Endothelial cell (in vitro differentiated cells): ENCODE measurements around the gene PXYLP1. TPM values are rescaled to one million over a fixed set of nuclear protein-coding genes. Genes with fewer than 3 reads are reported as not detected.

Experiments used
- DNase-seq: peaks from one replicate; pipeline ENCODE4 v3.0.0; 2021; ENCODE audit warnings: low spot score
- H3K27ac Mint-ChIP-seq: one replicate; pipeline ENCODE4 v1.8.0; 2021; ENCODE audit warnings: mixed read lengths, inconsistent platforms; ENCODE audit not compliant: unreplicated experiment
- H3K27me3 Mint-ChIP-seq: one replicate; pipeline ENCODE4 v1.8.0; 2021; ENCODE audit warnings: mild to moderate bottlenecking, moderate library complexity, mixed read lengths, inconsistent platforms; ENCODE audit not compliant: unreplicated experiment
- H3K36me3 Mint-ChIP-seq: one replicate; pipeline ENCODE4 v1.8.0; 2021; ENCODE audit warnings: mild to moderate bottlenecking, low read depth, mixed read lengths, inconsistent platforms; ENCODE audit not compliant: unreplicated experiment
- H3K4me1 Mint-ChIP-seq: one replicate; pipeline ENCODE4 v1.8.0; 2021; ENCODE audit warnings: mild to moderate bottlenecking, mixed read lengths, inconsistent platforms; ENCODE audit not compliant: unreplicated experiment
- H3K4me3 Mint-ChIP-seq: one replicate; pipeline ENCODE4 v1.8.0; 2021; ENCODE audit warnings: mild to moderate bottlenecking, mixed read lengths, inconsistent platforms; ENCODE audit not compliant: unreplicated experiment
- H3K9me3 Mint-ChIP-seq: one replicate; pipeline ENCODE4 v1.8.0; 2021; ENCODE audit warnings: mixed read lengths, inconsistent platforms; ENCODE audit not compliant: unreplicated experiment
- total RNA-seq: library from RNA; stranded (reverse); fragmentation: NEBNext Ultra II Directional; extraction: Animal tissue kit (Norgen Biotek cat#: 25700); gene quantifications from one replicate; pipeline ENCODE4 v1.2.1, GENCODE V29; 2021; ENCODE audit not compliant: unreplicated experiment
- TF ChIP-seq, protein P1 (sequence below): fragments of 200-600 bp; sonication (generic); IDR thresholded peaks from one replicate; pipeline ENCODE4 v1.5.0; 2021; ENCODE audit warnings: antibody characterized with exemption; ENCODE audit not compliant: unreplicated experiment

Gene PXYLP1
- total RNA-seq, 1 donor from 2014 or later = 4.4 TPM

DNA sequence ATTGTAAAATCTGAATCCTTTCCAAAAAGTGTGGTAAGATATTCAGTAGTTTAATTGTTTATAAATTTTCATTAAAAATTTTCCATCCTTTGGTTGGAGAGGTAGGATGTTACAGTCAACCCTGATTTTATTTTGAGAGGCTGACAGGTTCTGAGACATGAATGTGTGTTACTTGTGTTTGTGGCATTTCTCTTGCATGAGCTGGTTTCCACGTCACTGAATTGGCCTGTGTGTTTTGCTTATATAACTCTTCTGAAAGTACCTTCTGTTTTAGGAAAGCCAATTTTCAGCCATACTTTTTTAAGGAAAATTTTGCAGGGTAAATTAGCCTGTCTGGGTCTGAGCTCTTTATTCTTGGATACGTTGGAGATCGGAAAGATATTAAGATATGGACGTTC lies 30.7 kb downstream of the PXYLP1 start:
- Mint-ChIP-seq H3K36me3 (no peaks in the 10 kb centered on the region), H3K9me3 (no peaks in the 10 kb centered on the region), H3K4me3 (no peak overlapping the region), H3K4me1 (peaks cover 22% of the 10 kb centered on the region), H3K27me3 (peaks cover 5% of the 10 kb centered on the region), H3K27ac (no peak overlapping the region)
- no peak for DNase-seq
- TF ChIP-seq, protein P1, sequence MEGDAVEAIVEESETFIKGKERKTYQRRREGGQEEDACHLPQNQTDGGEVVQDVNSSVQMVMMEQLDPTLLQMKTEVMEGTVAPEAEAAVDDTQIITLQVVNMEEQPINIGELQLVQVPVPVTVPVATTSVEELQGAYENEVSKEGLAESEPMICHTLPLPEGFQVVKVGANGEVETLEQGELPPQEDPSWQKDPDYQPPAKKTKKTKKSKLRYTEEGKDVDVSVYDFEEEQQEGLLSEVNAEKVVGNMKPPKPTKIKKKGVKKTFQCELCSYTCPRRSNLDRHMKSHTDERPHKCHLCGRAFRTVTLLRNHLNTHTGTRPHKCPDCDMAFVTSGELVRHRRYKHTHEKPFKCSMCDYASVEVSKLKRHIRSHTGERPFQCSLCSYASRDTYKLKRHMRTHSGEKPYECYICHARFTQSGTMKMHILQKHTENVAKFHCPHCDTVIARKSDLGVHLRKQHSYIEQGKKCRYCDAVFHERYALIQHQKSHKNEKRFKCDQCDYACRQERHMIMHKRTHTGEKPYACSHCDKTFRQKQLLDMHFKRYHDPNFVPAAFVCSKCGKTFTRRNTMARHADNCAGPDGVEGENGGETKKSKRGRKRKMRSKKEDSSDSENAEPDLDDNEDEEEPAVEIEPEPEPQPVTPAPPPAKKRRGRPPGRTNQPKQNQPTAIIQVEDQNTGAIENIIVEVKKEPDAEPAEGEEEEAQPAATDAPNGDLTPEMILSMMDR = no peak

DNA sequence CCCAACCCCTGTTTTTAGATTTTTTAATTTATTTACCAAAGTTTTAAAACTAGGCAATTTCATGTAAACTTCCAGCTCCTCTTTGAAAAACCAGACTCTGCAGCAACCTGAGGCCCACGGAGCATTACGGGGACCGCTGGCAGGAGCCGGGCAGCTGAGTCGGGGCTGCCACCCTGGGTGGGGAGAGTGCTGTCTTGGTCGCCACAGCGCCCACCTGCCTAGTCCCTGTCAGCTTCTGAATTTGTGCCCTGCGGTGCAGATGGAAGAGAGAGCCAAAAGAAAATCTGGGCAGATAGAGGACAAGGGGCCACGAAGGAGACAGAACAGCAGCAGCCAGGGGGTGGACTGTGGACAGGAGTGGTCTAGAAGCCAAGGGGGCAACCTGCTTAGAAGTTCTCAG lies 34.6 kb downstream of the PXYLP1 start:
- Mint-ChIP-seq H3K4me1 (peaks cover 24% of the 10 kb centered on the region), H3K36me3 (no peaks in the 10 kb centered on the region), H3K27me3 (peaks cover 5% of the 10 kb centered on the region), H3K4me3 (no peak overlapping the region), H3K9me3 (no peaks in the 10 kb centered on the region), H3K27ac (no peak overlapping the region)
- TF ChIP-seq, protein P1 = no peak
- no peak for DNase-seq

DNA sequence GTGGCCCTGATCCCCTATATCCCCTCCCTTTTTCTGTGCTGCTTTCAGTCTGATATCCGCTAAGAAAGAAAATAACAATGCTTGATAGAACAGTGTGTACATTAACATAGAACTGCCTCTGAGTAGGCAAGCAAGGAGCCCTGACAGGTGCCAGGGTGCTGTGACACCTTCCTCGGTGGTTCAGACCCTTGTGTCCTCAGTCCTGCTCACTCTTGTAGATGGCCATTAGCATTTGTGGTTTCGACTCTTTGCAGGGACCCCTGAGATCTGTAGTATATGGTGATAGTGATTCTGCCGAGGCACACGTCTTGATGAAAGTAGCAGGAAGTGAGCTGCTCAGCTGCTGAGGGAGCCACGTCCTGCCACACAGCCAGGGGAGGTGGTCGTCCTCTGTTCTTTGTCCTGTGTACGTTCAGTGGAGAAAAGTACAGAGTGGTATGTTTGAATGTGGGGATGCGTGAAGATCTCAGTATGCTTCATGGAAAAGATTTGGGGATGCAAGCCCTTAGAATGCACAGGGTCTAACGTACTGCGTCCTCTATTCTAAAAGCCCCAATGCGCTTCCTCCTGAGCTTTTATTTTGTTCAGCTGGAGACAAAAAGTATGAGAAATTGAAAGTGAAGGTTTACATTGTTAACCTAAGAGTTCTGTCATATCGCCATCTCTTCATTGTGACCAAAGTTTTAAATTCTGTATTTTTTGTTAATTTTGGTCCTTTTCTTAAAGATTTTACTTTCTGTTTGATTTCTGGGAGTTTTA lies 35.4 kb downstream of the PXYLP1 start:
- Mint-ChIP-seq H3K27me3 (peaks cover 5% of the 10 kb centered on the region), H3K9me3 (no peaks in the 10 kb centered on the region), H3K4me3 (no peak overlapping the region), H3K36me3 (no peaks in the 10 kb centered on the region), H3K27ac (peak overlapping the region; percentile 17), H3K4me1 (peaks cover 20% of the 10 kb centered on the region)
- no peak for DNase-seq
- TF ChIP-seq, protein P1 = no peak

DNA sequence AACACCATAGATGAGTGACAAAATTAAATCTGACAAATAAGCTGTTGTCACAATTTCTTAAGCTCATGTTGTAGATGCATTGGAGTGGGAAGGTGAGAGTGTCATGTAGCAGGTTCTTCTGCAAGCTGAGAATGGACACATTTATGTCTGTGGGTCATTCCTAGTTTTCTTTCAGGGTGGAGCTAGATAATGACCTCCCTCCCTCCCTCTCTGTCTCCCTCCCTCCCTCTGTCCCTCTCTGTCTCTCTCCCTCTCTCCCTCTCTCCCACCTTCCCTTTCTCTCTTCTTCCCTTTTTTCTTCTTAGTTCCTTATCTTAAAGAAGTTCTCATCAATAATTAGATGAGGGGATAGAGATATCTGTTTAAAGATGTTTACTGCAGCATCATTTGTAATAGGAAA lies 36.0 kb downstream of the PXYLP1 start:
- Mint-ChIP-seq H3K9me3 (no peaks in the 10 kb centered on the region), H3K4me1 (peaks cover 20% of the 10 kb centered on the region), H3K27ac (no peak overlapping the region), H3K27me3 (peaks cover 5% of the 10 kb centered on the region), H3K36me3 (no peaks in the 10 kb centered on the region), H3K4me3 (no peak overlapping the region)
- TF ChIP-seq, protein P1 = no peak
- DNase-seq = no peak

DNA sequence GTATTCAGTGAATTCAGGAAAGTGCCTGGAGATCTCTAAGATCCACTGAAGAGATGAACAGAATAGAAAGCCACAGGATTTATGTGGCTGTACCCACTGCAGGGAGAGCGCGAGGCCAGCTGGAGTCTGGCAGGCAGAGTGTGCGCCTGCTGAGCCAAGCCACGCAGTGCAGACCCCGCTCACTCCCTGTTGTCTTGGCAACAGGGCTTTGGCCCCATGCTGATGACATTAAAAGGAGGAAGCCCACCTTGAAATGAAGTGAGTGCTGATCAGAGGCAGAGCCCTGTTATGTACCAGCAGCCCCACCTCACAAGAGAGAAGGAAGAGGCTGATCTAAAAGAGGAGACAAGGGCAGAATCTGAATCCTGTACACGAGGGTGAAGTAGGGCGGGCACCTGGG lies 36.7 kb downstream of the PXYLP1 start:
- Mint-ChIP-seq H3K27me3 (peaks cover 7% of the 10 kb centered on the region), H3K4me3 (no peak overlapping the region), H3K4me1 (peaks cover 20% of the 10 kb centered on the region), H3K9me3 (no peaks in the 10 kb centered on the region), H3K36me3 (no peaks in the 10 kb centered on the region), H3K27ac (no peak overlapping the region)
- DNase-seq = no peak
- TF ChIP-seq, protein P1 = no peak
